Dedifferentiated amniotic fluid mesenchymal stem cell (primary cell): Measurements from ENCODE around the gene MORC4.
"Not testable (repeated sequence)": the region's sequence is repeated elsewhere in the genome, so short reads cannot be mapped to it uniquely, and the experiment has no call there.

Source experiments
- DNase-seq: peaks from one replicate; pipeline ENCODE4 v3.0.0-alpha.2; 2016; ENCODE audit errors: extremely low spot score

Gene MORC4

GRCh38 chrX:107000013-107000515 is at the start of gene MORC4:
Gene MORC4, minus strand, starts transcription at chrX:107000212. Its CDS starts 243 bp downstream, at chrX:106999969.
- DNase-seq, result peak; percentile 25

DNA sequence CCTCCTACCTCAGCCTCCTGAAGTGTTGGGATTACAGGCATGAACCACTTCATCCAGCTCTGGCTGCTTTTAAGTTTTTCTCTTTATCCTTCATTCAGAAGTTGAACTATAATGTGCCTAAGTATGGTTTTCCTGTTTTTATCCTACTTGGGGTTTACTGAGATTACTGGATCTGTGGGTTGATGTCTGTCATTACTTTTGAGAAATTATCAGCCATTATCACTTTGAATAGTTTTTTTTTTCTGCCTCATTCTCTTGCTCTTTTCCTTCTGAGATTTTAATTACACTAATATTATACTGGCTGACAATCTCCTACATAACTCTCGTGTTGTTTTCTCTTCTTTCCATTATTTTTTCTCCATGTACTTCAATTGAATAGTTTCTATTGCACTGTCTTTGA is 47.6 kb upstream of the MORC4 start:
- no peak for DNase-seq

- no peak for DNase-seq
These were observed 29.7 kb upstream of the MORC4 start for GRCh38 chrX:107029752-107030151.

GRCh38 chrX:107025545-107025944 is 25.5 kb upstream of the MORC4 start:
- no peak for DNase-seq

DNA sequence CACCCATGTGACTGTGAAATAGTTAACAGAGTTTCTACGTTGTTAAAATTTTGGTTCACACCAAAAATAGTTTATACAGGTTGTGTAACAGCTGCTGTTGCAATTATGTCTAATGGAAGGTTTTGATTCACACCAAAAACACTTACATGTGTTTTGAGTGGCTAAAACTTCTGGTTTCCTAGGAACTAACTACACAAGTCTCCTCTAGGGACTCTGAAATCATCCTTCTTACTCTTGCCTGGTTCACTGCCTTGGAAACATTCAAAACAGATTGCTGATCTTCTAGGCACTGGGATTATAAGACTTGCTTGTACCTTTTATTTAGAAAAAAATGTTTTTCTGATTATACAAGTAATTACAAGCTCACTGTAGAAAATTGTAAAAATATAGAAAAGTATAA is 14.9 kb upstream of the MORC4 start:
- DNase-seq, result no peak

- DNase-seq, result no peak
These were observed 8.0 kb upstream of the MORC4 start for GRCh38 chrX:107008034-107008433.

GRCh38 chrX:106999002-106999975 is 723 bp downstream of the MORC4 start:
- peak; percentile 57 for DNase-seq

DNA sequence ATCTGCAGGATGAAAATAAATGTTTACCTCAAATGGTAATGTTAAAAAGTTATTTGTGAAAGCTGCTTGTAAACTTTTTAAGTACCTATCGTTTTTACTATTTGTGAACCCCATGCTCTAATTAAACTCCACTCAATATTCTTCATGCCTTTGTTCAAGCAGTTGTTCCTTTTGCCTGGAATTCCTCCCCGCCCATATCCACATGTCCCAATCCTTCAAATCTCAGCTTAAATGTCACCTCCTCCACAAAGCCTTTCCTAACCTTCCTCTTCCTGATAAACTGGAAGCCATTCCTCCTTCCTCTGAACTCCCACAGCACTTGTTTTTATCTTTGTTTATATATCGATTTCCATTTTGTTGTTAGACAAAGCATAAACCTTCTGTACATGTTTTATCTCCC is 2.4 kb downstream of the MORC4 start:
- no peak for DNase-seq

GRCh38 chrX:106995678-106996077 is 4.3 kb downstream of the MORC4 start:
- no peak for DNase-seq

GRCh38 chrX:106987488-106987887 is 12.5 kb downstream of the MORC4 start:
- no peak for DNase-seq

GRCh38 chrX:106980952-106981626 is 18.9 kb downstream of the MORC4 start:
- no peak for DNase-seq

- DNase-seq, result no peak
These were observed 23.6 kb downstream of the MORC4 start for GRCh38 chrX:106976416-106976815.

- DNase-seq, result no peak
These were observed 26.4 kb downstream of the MORC4 start for GRCh38 chrX:106973433-106974149.

DNA sequence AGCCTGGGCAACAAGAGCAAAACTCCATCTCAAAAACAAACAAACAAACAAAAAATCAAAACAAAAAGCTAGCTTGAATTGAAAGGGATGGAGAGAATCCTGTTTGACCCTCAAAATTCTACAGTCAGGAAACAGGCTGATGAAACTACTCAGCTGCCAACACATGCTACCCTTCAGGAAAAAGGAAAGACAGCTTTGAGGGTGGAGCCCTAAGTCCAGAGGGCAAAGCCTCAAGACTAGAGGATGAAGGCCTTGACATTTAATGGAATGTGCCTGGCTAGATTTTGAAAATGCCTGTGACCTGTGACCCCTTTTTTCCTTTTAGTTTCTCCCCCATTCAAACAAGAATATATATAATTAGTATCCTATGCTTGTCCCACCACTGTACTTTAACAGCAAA is 27.1 kb downstream of the MORC4 start:
- DNase-seq, result no peak

- DNase-seq, result not testable (repeated sequence)
These were observed 33.5 kb downstream of the MORC4 start for GRCh38 chrX:106966547-106966946.

DNA sequence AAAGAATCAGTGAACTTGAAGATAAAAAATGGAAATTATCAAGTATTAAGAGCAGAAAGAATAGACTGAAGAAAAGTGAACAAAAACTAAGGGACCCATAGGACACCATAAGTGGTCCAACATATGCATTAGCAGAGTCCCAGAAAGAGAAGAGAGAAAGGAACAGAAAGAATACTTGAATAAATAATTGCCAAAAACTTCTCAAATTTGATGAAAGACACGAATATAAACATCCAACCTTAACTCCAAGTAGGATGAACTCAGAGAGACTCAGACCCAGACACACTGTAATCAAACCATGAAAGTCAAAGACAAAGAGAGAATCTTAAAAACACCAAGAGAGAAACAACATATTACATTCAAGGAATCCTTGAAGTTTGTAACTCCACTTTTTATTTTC is 35.7 kb downstream of the MORC4 start:
- no peak for DNase-seq

DNA sequence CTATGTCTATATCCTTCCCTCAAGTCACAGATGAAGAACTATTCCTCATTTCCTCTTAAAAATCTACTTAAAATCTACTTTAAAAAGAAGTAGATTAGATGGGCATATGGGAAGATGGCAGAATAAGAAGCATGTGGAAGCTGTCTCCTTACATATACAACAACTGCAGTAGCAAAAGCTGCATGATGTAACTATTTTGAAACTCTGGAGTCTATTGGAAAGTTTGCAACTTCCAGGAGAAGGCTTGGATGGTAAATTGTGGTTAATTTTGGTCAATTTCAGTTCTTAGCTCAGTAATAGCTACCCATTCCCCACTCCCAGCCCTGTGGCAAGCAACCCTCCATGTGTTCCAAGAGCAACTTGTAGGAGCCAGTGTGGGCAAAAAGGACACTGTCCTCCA is 36.9 kb downstream of the MORC4 start:
- DNase-seq, result peak; percentile 41

- DNase-seq, result peak; percentile 48
These were observed 40.1 kb downstream of the MORC4 start for GRCh38 chrX:106959901-106960300.

- DNase-seq, result no peak
These were observed 42.2 kb downstream of the MORC4 start for GRCh38 chrX:106957856-106958255.

DNA sequence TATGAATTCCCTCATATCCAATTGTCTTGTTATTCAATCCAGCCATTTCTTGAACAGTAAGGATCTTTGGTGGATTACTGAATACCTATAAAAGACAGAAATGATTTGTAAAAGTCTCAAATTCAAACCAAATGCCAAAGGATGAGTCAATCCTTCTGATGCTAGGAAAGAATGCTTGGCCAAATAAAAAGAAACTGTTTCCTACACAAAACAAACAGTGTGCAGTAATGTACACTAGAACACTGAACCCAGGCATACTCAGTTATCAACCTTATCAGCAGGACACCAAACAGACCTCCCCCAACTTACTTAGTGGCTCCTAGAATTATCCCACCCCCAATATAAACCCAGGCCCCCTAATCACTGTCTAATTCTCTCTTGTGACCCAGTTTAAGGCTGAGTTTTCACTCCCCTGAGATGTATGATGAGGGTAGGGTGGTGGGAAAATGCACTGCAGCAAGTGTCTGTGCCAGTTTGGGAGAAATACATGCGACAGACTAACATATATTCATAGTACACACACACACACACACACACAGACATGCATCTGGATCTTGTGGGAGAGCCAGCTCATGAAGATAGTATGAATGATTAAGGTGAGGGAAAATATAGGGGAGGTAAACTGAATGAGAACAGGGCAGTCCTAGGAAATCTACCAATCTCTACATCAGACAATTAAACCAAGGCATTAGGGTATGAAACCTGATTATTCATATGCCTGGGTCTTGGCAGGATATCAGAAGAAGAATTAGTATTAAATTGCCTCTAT is 44.8 kb downstream of the MORC4 start:
- DNase-seq, result peak; percentile 22

DNA sequence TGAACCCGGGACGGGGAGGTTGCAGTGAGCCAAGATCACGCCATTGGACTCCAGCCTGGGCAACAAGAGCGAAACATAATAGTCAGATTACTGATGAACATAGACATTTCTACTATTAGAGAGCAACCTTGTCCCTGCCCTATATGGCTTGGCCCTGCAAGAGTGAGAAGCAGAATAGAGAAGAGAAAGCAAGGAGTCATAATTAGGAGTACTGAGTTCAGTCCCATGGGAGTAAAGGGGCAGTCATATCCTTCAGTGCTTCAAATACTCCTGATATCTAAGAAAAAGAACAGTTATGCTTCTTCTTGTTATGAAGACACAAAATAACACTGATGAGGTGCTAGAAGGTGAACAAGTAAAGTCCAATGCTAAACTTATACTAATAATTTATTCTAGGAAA is 46.0 kb downstream of the MORC4 start:
- DNase-seq, result no peak
